HCT116 (cell line): ENCODE measurements around the gene SERPINH1. TPM values are rescaled to one million over a fixed set of nuclear protein-coding genes. Genes with fewer than 3 reads are reported as not detected.
A peak's percentile ranks its signal among the peaks of the same experiment; 100 is the strongest.

ENCODE experiments used
- ATAC-seq: fragments of 200-7000 bp; cut with Tn5 transposase; 2 replicates; pipeline ENCODE4 v1.9.1; 2020; ENCODE audit warnings: mild to moderate bottlenecking, moderate library complexity
- BruUV-seq: library from RNA; stranded (reverse); fragments of 400-500 nt; replicated peaks from 2 replicates; lab custom pipeline; 2021; lab: Mats Ljungman, UMichigan
- CTCF ChIA-PET: fragments of 300-600 bp; sonication (Branson Sonifier 250); formaldehyde crosslinking; loops from one replicate; lab custom pipeline; 2021; ENCODE audit warnings: antibody characterized with exemption; lab: Charles Lee
- POLR2A ChIA-PET: fragments of 300-600, 350-600 bp; sonication (Branson Sonifier 250); formaldehyde crosslinking; loops from one replicate; lab custom pipeline; 2021; ENCODE audit warnings: antibody characterized with exemption; lab: Charles Lee
- RAD21 ChIA-PET, 2 experiments: fragments of 300-600 bp; sonication (Branson Sonifier 250); formaldehyde crosslinking; loops; one replicate each; lab custom pipeline; 2023; ENCODE audit warnings: low total read pairs in 2 of 2; ENCODE audit not compliant: uncharacterized antibody in 2 of 2, unreplicated experiment in 2 of 2, low non-redundant PET in 1 of 2; lab: Charles Lee
- DNase-seq: peaks from one replicate; pipeline ENCODE4 v3.0.0-alpha.2; 2010; ENCODE audit warnings: low read depth, low spot score
- H2AFZ ChIP-seq: fragments of 200-600 bp; shearing (Covaris generic), sonication (generic); 2 replicates; pipeline ENCODE4 v1.6.1; 2017; ENCODE audit warnings: low read depth, mixed run types, mixed read lengths, antibody characterized with exemption, low read length; ENCODE audit not compliant: poor library complexity, severe bottlenecking
- H3K27ac ChIP-seq: 2 replicates; pipeline ENCODE4 v1.5.1; 2012; ENCODE audit warnings: low read depth, low read length
- H3K27me3 ChIP-seq: fragments of 200-600 bp; sonication (generic); 2 replicates; pipeline ENCODE4 v1.6.1; 2016; ENCODE audit warnings: mixed run types, low read length, mixed read lengths; ENCODE audit not compliant: insufficient read depth
- H3K36me3 ChIP-seq, 2 experiments: fragments of 200-500 bp in 1 of 2; fragments of 200-600 bp in 1 of 2; sonication (Bioruptor generic) in 1 of 2; sonication (generic) in 1 of 2; 2 replicates each; pipeline versions ENCODE4 v1.5.1 to v1.6.1; 2014 to 2016; ENCODE audit warnings: low read length in 2 of 2, inconsistent platforms in 1 of 2, mixed read lengths in 1 of 2, mixed run types in 1 of 2; ENCODE audit not compliant: insufficient read depth in 2 of 2, control insufficient read depth in 1 of 2
- H3K4me1 ChIP-seq, 2 experiments: fragments of 200-600 bp in 1 of 2; sonication (generic) in 1 of 2; 2 replicates each; pipeline versions ENCODE4 v1.5.1 to v1.6.1; 2012 to 2017; ENCODE audit warnings: low read length in 2 of 2, inconsistent platforms in 1 of 2, mild to moderate bottlenecking in 1 of 2, mixed read lengths in 1 of 2, mixed run types in 1 of 2, moderate library complexity in 1 of 2; ENCODE audit not compliant: insufficient read depth in 2 of 2, control insufficient read depth in 1 of 2
- H3K4me2 ChIP-seq: fragments of 200-600 bp; sonication (generic); 2 replicates; pipeline ENCODE4 v1.6.1; 2017; ENCODE audit warnings: mixed run types, low read length, mixed read lengths
- H3K4me3 ChIP-seq, 2 experiments: fragments of 200-600 bp in 1 of 2; sonication (generic) in 1 of 2; replicated peaks in 1 of 2; 2 replicates each; pipeline ENCODE4 v1.5.1; 2011 to 2016; ENCODE audit warnings: low read length in 2 of 2, control low read depth in 1 of 2, low read depth in 1 of 2, mild to moderate bottlenecking in 1 of 2, mixed read lengths in 1 of 2, mixed run types in 1 of 2
- H3K79me2 ChIP-seq: fragments of 200-600 bp; sonication (generic); 2 replicates; pipeline ENCODE4 v1.6.1; 2017; ENCODE audit warnings: mild to moderate bottlenecking, mixed run types, low read length, moderate library complexity, mixed read lengths; ENCODE audit not compliant: insufficient read depth
- H3K9ac ChIP-seq: fragments of 200-600 bp; sonication (generic); 2 replicates; pipeline ENCODE4 v1.6.1; 2016; ENCODE audit warnings: low read length, mixed read lengths
- H3K9me2 ChIP-seq: fragments of 200-600 bp; sonication (generic), shearing (Covaris generic); 2 replicates; pipeline ENCODE4 v1.6.1; 2017; ENCODE audit warnings: mixed run types, mild to moderate bottlenecking, moderate library complexity; ENCODE audit not compliant: insufficient read depth
- H3K9me3 ChIP-seq, 2 experiments: fragments of 200-500 bp in 1 of 2; fragments of 200-600 bp in 1 of 2; sonication (Bioruptor generic) in 1 of 2; sonication (generic) in 1 of 2; 2 replicates each; pipeline ENCODE4 v1.6.1; 2014 to 2017; ENCODE audit warnings: low read length in 2 of 2, mixed read lengths in 2 of 2, inconsistent platforms in 1 of 2, low read depth in 1 of 2, mild to moderate bottlenecking in 1 of 2, mixed run types in 1 of 2, moderate library complexity in 1 of 2; ENCODE audit not compliant: control insufficient read depth in 1 of 2, insufficient read depth in 1 of 2
- H4K20me1 ChIP-seq: fragments of 200-600 bp; sonication (generic), shearing (Covaris generic); 2 replicates; pipeline ENCODE4 v1.6.1; 2017; ENCODE audit warnings: mixed run types, mild to moderate bottlenecking, moderate library complexity; ENCODE audit not compliant: insufficient read depth
- CBX3 ChIP-seq: IDR thresholded peaks from 2 replicates; pipeline ENCODE4 v1.6.1; 2012; ENCODE audit warnings: low read depth
- EZH2phosphoT487 ChIP-seq: fragments of 200-600 bp; IDR thresholded peaks from 2 replicates; pipeline ENCODE4 v1.6.1; 2018; ENCODE audit warnings: antibody characterized with exemption, borderline replicate concordance
- JUND ChIP-seq: IDR thresholded peaks from 2 replicates; pipeline ENCODE4 v1.6.1; 2012
- MAX ChIP-seq: IDR thresholded peaks from 2 replicates; pipeline ENCODE4 v1.6.1; 2012
- POLR2A ChIP-seq: IDR thresholded peaks from 2 replicates; pipeline ENCODE4 v1.7.0; 2011; ENCODE audit warnings: borderline replicate concordance; ENCODE audit not compliant: insufficient read depth, insufficient read length; ENCODE audit errors: extremely low read depth
- POLR2AphosphoS5 ChIP-seq: IDR thresholded peaks from 2 replicates; pipeline ENCODE4 v1.6.1; 2011; ENCODE audit warnings: mild to moderate bottlenecking, low read depth, low read length, moderate library complexity
- RAD21 ChIP-seq: IDR thresholded peaks from 2 replicates; pipeline ENCODE4 v1.6.1; 2012; ENCODE audit warnings: low read depth, mild to moderate bottlenecking
- SIN3A ChIP-seq: IDR thresholded peaks from 2 replicates; pipeline ENCODE4 v1.6.1; 2012; ENCODE audit warnings: low read depth
- SP1 ChIP-seq: IDR thresholded peaks from 2 replicates; pipeline ENCODE4 v1.6.1; 2012; ENCODE audit warnings: low read depth
- YY1 ChIP-seq: IDR thresholded peaks from 2 replicates; pipeline ENCODE4 v1.6.1; 2011; ENCODE audit warnings: low read length, low read depth, moderate library complexity, mild to moderate bottlenecking; ENCODE audit not compliant: insufficient replicate concordance; ENCODE audit errors: extremely low read depth
- ZBTB33 ChIP-seq: IDR thresholded peaks from 2 replicates; pipeline ENCODE4 v1.6.1; 2011; ENCODE audit warnings: mild to moderate bottlenecking, low read length, moderate library complexity; ENCODE audit not compliant: insufficient replicate concordance; ENCODE audit errors: extremely low read depth
- intact Hi-C: fragments of 100-400 bp; cut with micrococcal nuclease; formaldehyde crosslinking; loops from 2 replicates; pipeline ENCODE4 v1.10.0; 2022
- total RNA-seq: library from RNA; stranded (reverse); gene quantifications from one replicate; pipeline ENCODE4 v1.2.1, GENCODE V29; 2021; ENCODE audit not compliant: unreplicated experiment
- TF ChIP-seq, protein P1 (sequence below), 3 experiments: fragments of 200-600 bp in 1 of 3; sonication (generic) in 1 of 3; IDR thresholded peaks in 2 of 3; conservative IDR thresholded peaks in 1 of 3; 2 replicates each; pipeline ENCODE4 v1.5.1; 2012 to 2017; ENCODE audit warnings: low read depth in 2 of 3, low read length in 2 of 3, antibody characterized with exemption in 1 of 3, borderline replicate concordance in 1 of 3, control low read depth in 1 of 3, mild to moderate bottlenecking in 1 of 3, mixed read lengths in 1 of 3, mixed run types in 1 of 3, moderate library complexity in 1 of 3; ENCODE audit not compliant: insufficient read depth in 1 of 3

SERPINH1 gene
- total RNA-seq, 1 experiment from 2014 or later = 84.9 TPM

DNA sequence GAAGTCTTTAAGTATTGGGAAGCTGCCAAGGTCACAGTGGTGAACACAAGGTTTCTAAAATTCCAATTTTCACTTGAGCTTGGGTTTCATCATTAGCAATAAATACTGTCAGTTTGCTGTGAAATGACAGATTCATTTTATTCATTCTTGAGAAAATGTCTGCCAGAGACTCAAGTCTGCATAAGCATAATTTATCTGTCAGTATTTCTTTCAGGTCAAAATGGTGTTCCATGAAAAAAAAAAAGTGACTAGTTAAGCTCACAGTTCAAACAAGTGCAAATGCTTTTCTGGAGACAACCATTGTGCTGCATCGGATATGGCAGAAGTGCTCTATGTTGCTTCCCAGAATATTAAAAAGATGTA is 28.2 kb upstream of the SERPINH1 start:
- H3K4me1 ChIP-seq = peaks cover 39 to 63% of the 10 kb centered on the region in 2 experiments
- H3K4me2 ChIP-seq = peak overlapping the region; percentile 86
- no peak for ATAC-seq
- intact Hi-C loops = loop anchor here (5.0 kb wide), 1 partner anchor 252 kb away; no protein-coding TSS in a partner anchor
- BruUV-seq = no TSS peak
- no peak for TF ChIP-seq YY1
- no peaks in the 10 kb centered on the region for H3K27me3 ChIP-seq
- H2AFZ ChIP-seq = peak overlapping the region; percentile 99
- H4K20me1 ChIP-seq = no peaks in the 10 kb centered on the region
- DNase-seq = no peak
- RAD21 ChIA-PET = interaction anchor here in 1 of 2 experiments (0.7 kb wide), 1 partner anchor 89 kb away, joined by 3 read pairs; no protein-coding TSS in a partner anchor
- CTCF ChIA-PET = interaction anchor here (1.2 to 4.5 kb wide), 5 partner anchors 29 to 254 kb away, joined by 3 to 36 read pairs (median 5); no protein-coding TSS in a partner anchor
- POLR2A ChIA-PET = interaction anchor here (0.6 kb wide), 1 partner anchor 140 kb away, joined by 3 read pairs; no protein-coding TSS in a partner anchor
- no peaks in the 10 kb centered on the region for H3K9me3 ChIP-seq
- H3K9me2 ChIP-seq = no peaks in the 10 kb centered on the region
- H3K4me3 ChIP-seq = peak overlapping the region in 1 of 2 experiments; percentile 52; a peak in 2 of 4 replicates
- H3K36me3 ChIP-seq = no peaks in the 10 kb centered on the region
- peak overlapping the region; percentile 55 for H3K9ac ChIP-seq
- H3K79me2 ChIP-seq = no peaks in the 10 kb centered on the region
- peak overlapping the region; percentile 52 for H3K27ac ChIP-seq

DNA sequence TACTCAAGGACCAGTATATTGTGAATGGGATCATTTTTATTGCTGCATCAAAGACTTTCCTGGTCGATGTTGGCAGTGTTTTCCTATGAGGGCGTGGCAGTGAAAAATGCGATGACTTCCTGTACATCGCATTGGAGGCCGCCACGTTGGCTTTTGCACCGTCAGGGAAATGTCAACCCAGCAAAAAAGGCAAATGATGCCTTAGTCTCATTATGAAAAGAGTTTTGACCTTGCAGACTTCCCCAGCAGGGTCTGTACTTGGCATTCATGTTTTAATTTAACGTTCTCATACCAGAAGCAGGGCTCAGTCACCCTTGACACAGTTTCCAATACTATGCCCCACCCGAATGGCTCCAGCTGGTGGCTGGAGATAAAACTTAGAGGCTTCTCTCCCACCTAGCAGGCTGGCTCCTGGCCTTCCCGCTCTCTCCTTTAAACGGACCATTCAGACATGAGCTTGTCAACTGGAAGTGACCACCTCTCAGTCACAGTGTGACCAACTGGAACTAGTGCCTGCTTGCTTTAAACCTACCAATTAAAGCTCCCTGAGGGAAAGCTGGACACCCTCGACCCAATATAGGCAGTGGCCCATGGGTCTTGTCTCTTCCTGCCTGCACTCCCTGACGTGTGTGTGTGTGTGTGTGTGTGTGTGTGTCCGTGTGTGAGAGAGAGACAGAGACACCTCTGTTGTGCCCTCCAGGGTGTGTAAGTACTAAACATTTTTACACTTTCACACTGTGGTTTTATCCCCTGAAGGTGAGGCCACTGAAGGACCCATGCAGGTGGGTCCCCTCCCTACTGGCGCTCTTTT is 27.6 kb upstream of the SERPINH1 start:
- peak overlapping the region; percentile 55 for H3K9ac ChIP-seq
- H3K36me3 ChIP-seq = no peaks in the 10 kb centered on the region
- H3K9me3 ChIP-seq = no peaks in the 10 kb centered on the region
- peak; percentile 33 for DNase-seq
- ATAC-seq = peak; percentile 4; the same call in 1 of the 2 replicates
- H3K79me2 ChIP-seq = no peaks in the 10 kb centered on the region
- H3K4me2 ChIP-seq = peak overlapping the region; percentile 86
- no peaks in the 10 kb centered on the region for H3K27me3 ChIP-seq
- H4K20me1 ChIP-seq = no peaks in the 10 kb centered on the region
- POLR2A ChIA-PET = interaction anchor here (3.4 kb wide), 1 partner anchor 28 kb away, joined by 14 read pairs; the partner anchor contains the start of gene SERPINH1
- H3K9me2 ChIP-seq = no peaks in the 10 kb centered on the region
- peak overlapping the region; percentile 52 for H3K27ac ChIP-seq
- CTCF ChIA-PET = interaction anchor here (1.2 to 4.5 kb wide), 5 partner anchors 28 to 254 kb away, joined by 3 to 36 read pairs (median 5); no protein-coding TSS in a partner anchor
- H3K4me1 ChIP-seq = peaks cover 39 to 65% of the 10 kb centered on the region in 2 experiments
- H2AFZ ChIP-seq = peak overlapping the region; percentile 99
- RAD21 ChIA-PET = interaction anchor here in 1 of 2 experiments (0.7 kb wide), 1 partner anchor 135 kb away, joined by 3 read pairs; the partner anchor contains the start of gene RPS3
- BruUV-seq = no TSS peak
- peak overlapping the region; percentile 8 to 52; a peak in 3 of 4 replicates for H3K4me3 ChIP-seq
- intact Hi-C loops = loop anchor here (5.0 kb wide), 1 partner anchor 252 kb away; no protein-coding TSS in a partner anchor
- peak; percentile 48; the same call in 1 of the 2 replicates for TF ChIP-seq SIN3A
- TF ChIP-seq SP1 = 0 out of 2 replicates have a peak, but pooled peaks have one; percentile 42
- TF ChIP-seq POLR2A = no peak
- TF ChIP-seq, protein P1, sequence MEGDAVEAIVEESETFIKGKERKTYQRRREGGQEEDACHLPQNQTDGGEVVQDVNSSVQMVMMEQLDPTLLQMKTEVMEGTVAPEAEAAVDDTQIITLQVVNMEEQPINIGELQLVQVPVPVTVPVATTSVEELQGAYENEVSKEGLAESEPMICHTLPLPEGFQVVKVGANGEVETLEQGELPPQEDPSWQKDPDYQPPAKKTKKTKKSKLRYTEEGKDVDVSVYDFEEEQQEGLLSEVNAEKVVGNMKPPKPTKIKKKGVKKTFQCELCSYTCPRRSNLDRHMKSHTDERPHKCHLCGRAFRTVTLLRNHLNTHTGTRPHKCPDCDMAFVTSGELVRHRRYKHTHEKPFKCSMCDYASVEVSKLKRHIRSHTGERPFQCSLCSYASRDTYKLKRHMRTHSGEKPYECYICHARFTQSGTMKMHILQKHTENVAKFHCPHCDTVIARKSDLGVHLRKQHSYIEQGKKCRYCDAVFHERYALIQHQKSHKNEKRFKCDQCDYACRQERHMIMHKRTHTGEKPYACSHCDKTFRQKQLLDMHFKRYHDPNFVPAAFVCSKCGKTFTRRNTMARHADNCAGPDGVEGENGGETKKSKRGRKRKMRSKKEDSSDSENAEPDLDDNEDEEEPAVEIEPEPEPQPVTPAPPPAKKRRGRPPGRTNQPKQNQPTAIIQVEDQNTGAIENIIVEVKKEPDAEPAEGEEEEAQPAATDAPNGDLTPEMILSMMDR (IDR thresholded peaks at IDR 0.05 in 2 of 3, conservative IDR thresholded peaks at IDR 0.05 in 1 of 3; ENCODE audit: borderline replicate concordance in 1 of 3, insufficient read depth in 1 of 3, low read depth in 2 of 3, low read length in 2 of 3) = no peak
- peak; percentile 33 for TF ChIP-seq YY1
- TF ChIP-seq EZH2phosphoT487 = no peak
- TF ChIP-seq MAX = peak; percentile 38; the same call in 1 of the 2 replicates
- no peak for TF ChIP-seq JUND
- TF ChIP-seq CBX3 = peak; percentile 75; the same call in 1 of the 2 replicates
- no peak for TF ChIP-seq RAD21
- no peak for TF ChIP-seq ZBTB33
- no peak for TF ChIP-seq POLR2AphosphoS5
